Smooth muscle cell of the pulmonary artery (primary cell): ENCODE results near the gene PTGER4. TPM values are rescaled to one million over a fixed set of nuclear protein-coding genes. Genes with fewer than 3 reads are reported as not detected.

Source experiments
- total RNA-seq: library from RNA; depleted of rRNA; stranded (reverse); fragments of >200 nt; gene quantifications from 2 replicates; pipeline ENCODE4 v1.2.3, GENCODE V29; 2014

Gene PTGER4
- 15.0 and 25.0 TPM in 2 replicates for total RNA-seq

GRCh38 chr5:40679913-40680681 lies at the start of gene PTGER4:
PTGER4 (plus strand) TSS chr5:40679915; CDS start chr5:40680994, 1,079 bp downstream.

Other genes starting within 250 kb of the PTGER4 start
- 9.3 and 13.5 TPM in 2 replicates for gene TTC33, start 76.0 kb downstream of the PTGER4 start, total RNA-seq
- gene PRKAA1, start 118.5 kb downstream of the PTGER4 start, total RNA-seq = 95.1 and 133 TPM in 2 replicates
- 1,041 and 1,280 TPM in 2 replicates for gene RPL37, start 155.3 kb downstream of the PTGER4 start, total RNA-seq
- gene CARD6, start 161.5 kb downstream of the PTGER4 start, total RNA-seq = 7.4 and 13.0 TPM in 2 replicates
- 1.5 and 36.9 TPM in 2 replicates for gene C7, start 229.6 kb downstream of the PTGER4 start, total RNA-seq